GM23338 (cell line): ENCODE results near the gene FNDC1. TPM values are rescaled to one million over a fixed set of nuclear protein-coding genes. Genes with fewer than 3 reads are reported as not detected.

Experiments
- ATAC-seq: fragments of 200-7000 bp; cut with Tn5 transposase; 3 replicates; pipeline ENCODE4 v1.9.1; 2020
- DNase-seq: peaks from one replicate; pipeline ENCODE4 v3.0.0-alpha.2; 2015; ENCODE audit warnings: low spot score
- H2AFZ ChIP-seq: fragments of 200-600 bp; sonication (generic); 2 replicates; pipeline ENCODE4 v1.8.0; 2016; ENCODE audit warnings: antibody characterized with exemption, mild to moderate bottlenecking, moderate library complexity
- H3F3A ChIP-seq: fragments of 200-600 bp; sonication (generic); replicated peaks from 2 replicates; pipeline ENCODE4 v1.8.0; 2017; ENCODE audit warnings: antibody characterized with exemption, mixed run types, low read depth
- H3K27ac ChIP-seq: fragments of 200-600 bp; sonication (generic); 2 replicates; pipeline ENCODE4 v1.6.1; 2016; ENCODE audit warnings: low read depth
- H3K27me3 ChIP-seq: fragments of 200-600 bp; sonication (generic); 2 replicates; pipeline ENCODE4 v1.8.0; 2016; ENCODE audit warnings: mild to moderate bottlenecking, mixed run types, moderate library complexity; ENCODE audit not compliant: insufficient read depth
- H3K36me3 ChIP-seq: fragments of 200-600 bp; sonication (generic); 2 replicates; pipeline ENCODE4 v1.8.0; 2016; ENCODE audit warnings: mild to moderate bottlenecking; ENCODE audit not compliant: insufficient read depth
- H3K4me1 ChIP-seq: fragments of 200-600 bp; sonication (generic); 2 replicates; pipeline ENCODE4 v1.8.0; 2016; ENCODE audit warnings: mild to moderate bottlenecking, moderate library complexity; ENCODE audit not compliant: insufficient read depth
- H3K4me2 ChIP-seq: fragments of 200-600 bp; sonication (generic); 2 replicates; pipeline ENCODE4 v1.7.1; 2017; ENCODE audit warnings: mixed run types
- H3K4me3 ChIP-seq: fragments of 200-600 bp; sonication (generic); 2 replicates; pipeline ENCODE4 v1.6.1; 2016; ENCODE audit warnings: mixed run types
- H3K79me2 ChIP-seq: fragments of 200-600 bp; sonication (generic); replicated peaks from 2 replicates; pipeline ENCODE4 v1.8.0; 2017; ENCODE audit warnings: mild to moderate bottlenecking; ENCODE audit not compliant: insufficient read depth
- H3K9me2 ChIP-seq: fragments of 200-600 bp; sonication (generic); 2 replicates; pipeline ENCODE4 v1.8.0; 2017; ENCODE audit not compliant: insufficient read depth
- H4K20me1 ChIP-seq: fragments of 200-600 bp; sonication (generic); replicated peaks from 2 replicates; pipeline ENCODE4 v1.8.0; 2017; ENCODE audit warnings: mild to moderate bottlenecking; ENCODE audit not compliant: insufficient read depth
- H3K27ac Mint-ChIP-seq: 2 replicates; pipeline ENCODE4 v1.8.0; 2020; ENCODE audit warnings: inconsistent platforms, mild to moderate bottlenecking, moderate library complexity, mixed read lengths
- H3K27me3 Mint-ChIP-seq: 3 replicates; pipeline ENCODE4 v1.8.0; 2022; ENCODE audit warnings: low read depth, mild to moderate bottlenecking, moderate library complexity, mixed read lengths, inconsistent platforms; ENCODE audit not compliant: insufficient read depth, poor library complexity
- H3K36me3 Mint-ChIP-seq: 3 replicates; pipeline ENCODE4 v1.8.0; 2021; ENCODE audit warnings: low read depth, mild to moderate bottlenecking, inconsistent platforms, moderate library complexity, mixed read lengths
- H3K4me1 Mint-ChIP-seq: 3 replicates; pipeline ENCODE4 v1.8.0; 2020; ENCODE audit warnings: mild to moderate bottlenecking, inconsistent platforms, mixed read lengths
- H3K4me3 Mint-ChIP-seq: 3 replicates; pipeline ENCODE4 v1.8.0; 2021; ENCODE audit warnings: moderate library complexity, mild to moderate bottlenecking, inconsistent platforms, mixed read lengths
- H3K9me3 Mint-ChIP-seq: 3 replicates; pipeline ENCODE4 v1.8.0; 2020; ENCODE audit warnings: moderate library complexity, mild to moderate bottlenecking, inconsistent platforms, mixed read lengths
- CREB1 ChIP-seq: fragments of 250-450 bp; sonication (Bioruptor Pico); IDR thresholded peaks from 2 replicates; pipeline ENCODE4 v1.5.0; 2020; ENCODE audit warnings: low read depth, mild to moderate bottlenecking, moderate library complexity
- CTCF ChIP-seq, 2 experiments: fragments of 200-600 bp in 1 of 2; sonication (generic) in 1 of 2; conservative IDR thresholded peaks; 2 replicates each; pipeline versions ENCODE4 v1.5.1 to v1.6.1; 2016 to 2017; ENCODE audit warnings: antibody characterized with exemption in 2 of 2, low read depth in 2 of 2, mild to moderate bottlenecking in 2 of 2, moderate library complexity in 1 of 2
- EZH2 ChIP-seq: fragments of 200-600 bp; sonication (generic); IDR thresholded peaks from one replicate; pipeline ENCODE4 v1.8.0; 2017; ENCODE audit warnings: antibody characterized with exemption, mild to moderate bottlenecking, low read depth; ENCODE audit not compliant: unreplicated experiment
- EZH2phosphoT487 ChIP-seq: fragments of 200-600 bp; sonication (generic); IDR thresholded peaks from one replicate; pipeline ENCODE4 v1.8.1; 2018; ENCODE audit warnings: antibody characterized with exemption; ENCODE audit not compliant: unreplicated experiment
- JUNB ChIP-seq: IDR thresholded peaks from one replicate; pipeline ENCODE4 v1.6.1; 2016; ENCODE audit warnings: antibody characterized with exemption; ENCODE audit not compliant: unreplicated experiment
- NANOG ChIP-seq: IDR thresholded peaks from 2 replicates; pipeline ENCODE4 v1.6.1; 2016; ENCODE audit warnings: antibody characterized with exemption, borderline replicate concordance
- POLR2AphosphoS5 ChIP-seq: IDR thresholded peaks from 2 replicates; pipeline ENCODE4 v1.6.1; 2016; ENCODE audit warnings: antibody characterized with exemption, low read depth
- STAT1 ChIP-seq: IDR thresholded peaks from one replicate; pipeline ENCODE4 v1.6.1; 2016; ENCODE audit warnings: antibody characterized with exemption; ENCODE audit not compliant: unreplicated experiment
- ZNF114 ChIP-seq: fragments of 250-450 bp; sonication (Bioruptor Pico); IDR thresholded peaks from 2 replicates; pipeline ENCODE4 v1.5.0; 2020; ENCODE audit warnings: mild to moderate bottlenecking, moderate library complexity
- ZNF331 ChIP-seq: fragments of 250-450 bp; sonication (Bioruptor Pico); IDR thresholded peaks from 2 replicates; pipeline ENCODE4 v1.5.0; 2020; ENCODE audit warnings: low read depth, mild to moderate bottlenecking, moderate library complexity
- ZNF462 ChIP-seq: fragments of 250-450 bp; sonication (Bioruptor Pico); IDR thresholded peaks from 2 replicates; pipeline ENCODE4 v1.5.0; 2020; ENCODE audit warnings: mild to moderate bottlenecking, moderate library complexity
- polyA plus RNA-seq: library from polyadenylated mRNA; unstranded; fragments of >200 nt; fragmentation: Nextera tagmentation; extraction: Ambion mirVana; gene quantifications from 2 replicates; pipeline ENCODE4 v1.2.1, GENCODE V29; 2016
- total RNA-seq: library from RNA; depleted of rRNA; stranded (reverse); fragments of >200 nt; shearing (Covaris generic); gene quantifications from 2 replicates; pipeline ENCODE4 v1.2.3, GENCODE V29; 2014
- TF ChIP-seq, protein P1 (sequence below): IDR thresholded peaks from 2 replicates; pipeline ENCODE4 v1.6.1; 2016; ENCODE audit warnings: antibody characterized with exemption
- TF ChIP-seq, protein P2 (sequence below): IDR thresholded peaks from one replicate; pipeline ENCODE4 v1.6.1; 2018; ENCODE audit warnings: antibody characterized with exemption; ENCODE audit not compliant: unreplicated experiment

Gene FNDC1
- total and polyA plus RNA-seq, 2 experiments from 2014 or later, result 0.38 to 0.57 TPM

DNA sequence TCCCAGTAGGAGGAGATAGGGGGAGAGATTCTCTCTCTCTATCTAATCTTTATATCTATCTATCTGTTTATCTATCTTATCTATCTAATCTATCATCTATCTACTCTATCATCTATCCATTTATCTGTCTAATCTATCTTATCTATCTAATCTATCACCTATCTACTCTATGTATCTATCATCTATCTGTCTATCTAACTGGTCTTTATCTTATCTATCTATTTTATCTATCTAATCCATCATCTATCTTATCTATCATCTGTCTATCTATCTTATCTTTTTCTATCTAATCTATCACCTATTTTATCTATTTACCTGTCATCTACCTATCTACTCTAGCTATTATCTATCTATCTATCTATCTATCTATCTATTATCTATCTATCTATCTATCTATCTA lies 109.4 kb downstream of the FNDC1 start:
- Mint-ChIP-seq H3K4me1 (peaks cover 23% of the 10 kb centered on the region), H3K36me3 (peaks cover 3% of the 10 kb centered on the region; the same call in 1 of the 3 replicates), H3K27ac (no peak overlapping the region), H3K4me3 (no peak overlapping the region), H3K9me3 (peaks cover 2% of the 10 kb centered on the region), H3K27me3 (peaks cover 3% of the 10 kb centered on the region)
- Histone ChIP-seq H3K79me2 (no peaks in the 10 kb centered on the region), H3K4me1 (peaks cover 11% of the 10 kb centered on the region), H4K20me1 (no peaks in the 10 kb centered on the region), H3K27ac (no peak overlapping the region), H3F3A (no peaks in the 10 kb centered on the region), H3K9me2 (peaks cover 8% of the 10 kb centered on the region), H3K4me3 (no peak overlapping the region), H3K27me3 (no peaks in the 10 kb centered on the region), H3K4me2 (no peak overlapping the region), H3K36me3 (no peaks in the 10 kb centered on the region), H2AFZ (no peak overlapping the region)
- TF ChIP-seq, protein P1, sequence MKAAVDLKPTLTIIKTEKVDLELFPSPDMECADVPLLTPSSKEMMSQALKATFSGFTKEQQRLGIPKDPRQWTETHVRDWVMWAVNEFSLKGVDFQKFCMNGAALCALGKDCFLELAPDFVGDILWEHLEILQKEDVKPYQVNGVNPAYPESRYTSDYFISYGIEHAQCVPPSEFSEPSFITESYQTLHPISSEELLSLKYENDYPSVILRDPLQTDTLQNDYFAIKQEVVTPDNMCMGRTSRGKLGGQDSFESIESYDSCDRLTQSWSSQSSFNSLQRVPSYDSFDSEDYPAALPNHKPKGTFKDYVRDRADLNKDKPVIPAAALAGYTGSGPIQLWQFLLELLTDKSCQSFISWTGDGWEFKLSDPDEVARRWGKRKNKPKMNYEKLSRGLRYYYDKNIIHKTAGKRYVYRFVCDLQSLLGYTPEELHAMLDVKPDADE, result no peak
- no peak for TF ChIP-seq NANOG
- TF ChIP-seq POLR2AphosphoS5, result no peak
- TF ChIP-seq EZH2, result no peak
- no peak for TF ChIP-seq CTCF (conservative IDR thresholded peaks at IDR 0.05; ENCODE audit: low read depth in 2 of 2)
- no peak for TF ChIP-seq EZH2phosphoT487
- no peak for TF ChIP-seq ZNF331 (CRISPR knock-in tag)
- TF ChIP-seq CREB1 (CRISPR knock-in tag), result no peak
- TF ChIP-seq STAT1, result no peak
- TF ChIP-seq, protein P2, sequence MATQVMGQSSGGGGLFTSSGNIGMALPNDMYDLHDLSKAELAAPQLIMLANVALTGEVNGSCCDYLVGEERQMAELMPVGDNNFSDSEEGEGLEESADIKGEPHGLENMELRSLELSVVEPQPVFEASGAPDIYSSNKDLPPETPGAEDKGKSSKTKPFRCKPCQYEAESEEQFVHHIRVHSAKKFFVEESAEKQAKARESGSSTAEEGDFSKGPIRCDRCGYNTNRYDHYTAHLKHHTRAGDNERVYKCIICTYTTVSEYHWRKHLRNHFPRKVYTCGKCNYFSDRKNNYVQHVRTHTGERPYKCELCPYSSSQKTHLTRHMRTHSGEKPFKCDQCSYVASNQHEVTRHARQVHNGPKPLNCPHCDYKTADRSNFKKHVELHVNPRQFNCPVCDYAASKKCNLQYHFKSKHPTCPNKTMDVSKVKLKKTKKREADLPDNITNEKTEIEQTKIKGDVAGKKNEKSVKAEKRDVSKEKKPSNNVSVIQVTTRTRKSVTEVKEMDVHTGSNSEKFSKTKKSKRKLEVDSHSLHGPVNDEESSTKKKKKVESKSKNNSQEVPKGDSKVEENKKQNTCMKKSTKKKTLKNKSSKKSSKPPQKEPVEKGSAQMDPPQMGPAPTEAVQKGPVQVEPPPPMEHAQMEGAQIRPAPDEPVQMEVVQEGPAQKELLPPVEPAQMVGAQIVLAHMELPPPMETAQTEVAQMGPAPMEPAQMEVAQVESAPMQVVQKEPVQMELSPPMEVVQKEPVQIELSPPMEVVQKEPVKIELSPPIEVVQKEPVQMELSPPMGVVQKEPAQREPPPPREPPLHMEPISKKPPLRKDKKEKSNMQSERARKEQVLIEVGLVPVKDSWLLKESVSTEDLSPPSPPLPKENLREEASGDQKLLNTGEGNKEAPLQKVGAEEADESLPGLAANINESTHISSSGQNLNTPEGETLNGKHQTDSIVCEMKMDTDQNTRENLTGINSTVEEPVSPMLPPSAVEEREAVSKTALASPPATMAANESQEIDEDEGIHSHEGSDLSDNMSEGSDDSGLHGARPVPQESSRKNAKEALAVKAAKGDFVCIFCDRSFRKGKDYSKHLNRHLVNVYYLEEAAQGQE, result no peak
- no peak for TF ChIP-seq ZNF114 (CRISPR knock-in tag)
- TF ChIP-seq ZNF462 (CRISPR knock-in tag), result no peak
- no peak for TF ChIP-seq JUNB
- ATAC-seq, result no peak
- no peak for DNase-seq
